NOMO-1 treated with DMSO at 0.1 percent for 48 hours (cell line): Measurements from ENCODE around the gene HCFC1R1.
A peak's percentile ranks its signal among the peaks of the same experiment; 100 is the strongest.

ENCODE experiments used
- DNase-seq: peaks from one replicate; lab custom pipeline; 2025; ENCODE audit not compliant: unreplicated experiment; lab: John Stamatoyannopoulos, UW

The HCFC1R1 gene

GRCh38 chr16:2979669-2980226, 44.0 kb downstream of the HCFC1R1 start:
- DNase-seq = peak; percentile 10

DNA sequence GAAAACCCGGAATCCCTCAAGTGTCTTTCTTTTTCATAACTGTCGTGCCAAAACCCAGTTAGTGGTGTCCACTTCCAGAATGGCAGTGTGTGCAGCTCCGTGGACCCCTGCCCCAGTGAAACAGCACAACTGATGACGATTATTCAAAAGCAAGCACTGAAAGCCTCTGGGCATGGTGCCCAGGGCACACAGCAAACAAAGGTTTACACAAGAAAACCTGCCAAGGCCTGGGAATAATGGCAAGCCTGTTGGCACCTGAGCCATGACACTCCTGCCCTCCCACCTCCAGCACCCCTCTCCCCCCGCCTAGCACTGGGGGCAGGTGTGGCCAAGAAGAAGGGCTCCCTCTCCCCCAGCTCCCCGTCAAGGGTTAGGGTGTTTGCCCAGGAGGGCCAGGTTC, 46.3 kb downstream of the HCFC1R1 start:
- DNase-seq = no peak

DNA sequence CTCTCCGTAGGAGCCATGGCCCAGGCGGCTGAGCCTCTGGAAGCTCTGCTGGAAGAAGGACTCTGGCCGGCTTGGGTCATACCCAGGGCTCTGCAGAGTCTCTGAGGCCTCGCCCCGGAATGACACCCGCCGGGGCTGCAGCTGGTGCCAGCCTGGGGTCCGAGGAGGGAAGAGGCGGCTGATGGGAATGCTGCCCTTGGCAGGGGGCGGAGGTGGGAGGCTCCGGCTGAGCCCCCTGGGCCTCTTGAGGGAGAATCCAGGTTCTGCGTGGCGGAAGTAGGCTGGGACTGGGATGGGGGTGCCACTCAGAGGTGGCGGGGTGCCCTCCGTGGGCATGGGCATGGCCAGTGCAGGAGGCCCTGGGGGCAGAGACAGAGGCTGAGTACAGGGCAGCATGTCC, 47.1 kb downstream of the HCFC1R1 start:
- no peak for DNase-seq

DNA sequence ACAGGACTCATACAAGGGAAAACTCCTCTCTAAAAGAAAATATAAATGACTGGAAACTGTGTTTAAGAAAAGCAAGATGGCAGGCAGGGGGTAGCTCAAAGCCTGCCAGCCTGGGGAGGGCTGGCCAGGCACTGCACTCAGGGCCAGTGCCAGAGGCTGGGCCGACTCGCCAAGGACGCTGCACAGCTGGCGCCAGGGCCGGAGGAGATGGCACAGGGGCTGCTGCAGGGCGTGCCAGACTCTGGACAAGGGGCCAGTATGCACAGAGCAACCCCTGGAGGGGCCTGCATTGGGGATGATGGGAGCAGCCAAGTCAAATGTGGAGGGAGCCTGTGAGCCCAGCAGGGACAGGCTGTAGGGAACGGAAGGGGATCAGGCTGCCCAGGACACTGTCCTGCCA, 47.5 kb downstream of the HCFC1R1 start:
- DNase-seq = no peak

GRCh38 chr16:2975161-2975795, 48.5 kb downstream of the HCFC1R1 start:
- DNase-seq = no peak

- no peak for DNase-seq
These were observed 49.3 kb downstream of the HCFC1R1 start for GRCh38 chr16:2974319-2975056.

- no peak for DNase-seq
These were observed 50.0 kb downstream of the HCFC1R1 start for GRCh38 chr16:2973605-2974318.

DNA sequence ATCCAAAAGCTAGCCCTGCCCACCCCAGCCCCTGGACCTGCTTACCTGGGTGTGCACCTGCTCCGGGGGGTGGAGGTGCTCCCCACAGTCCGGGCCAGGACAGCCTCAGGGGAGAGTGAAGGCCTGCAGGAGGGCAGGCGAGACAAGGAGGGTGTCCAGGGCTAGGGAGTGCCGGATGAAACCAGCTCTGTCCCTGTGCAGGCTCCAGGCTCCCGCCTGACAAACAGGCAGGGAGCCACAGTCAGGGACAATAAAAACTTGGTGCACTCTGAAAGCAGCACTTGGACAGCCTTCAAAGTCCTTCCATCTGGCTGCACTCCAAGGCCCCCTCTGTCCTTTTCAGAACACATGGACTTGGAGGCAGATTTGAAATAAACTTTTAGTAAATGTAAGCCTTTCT, 50.6 kb downstream of the HCFC1R1 start:
- no peak for DNase-seq
